Effector memory CD8-positive, alpha-beta T cell (primary cell): ENCODE results near the gene FITM2.

Experiments
- ATAC-seq: fragments of 150-1000 bp; cut with Tn5 transposase; replicated peaks from 2 replicates; pipeline ENCODE4 v1.10.0; 2021; ENCODE audit warnings: mild to moderate bottlenecking, moderate library complexity
- DNase-seq, 3 experiments: peaks; one replicate each; pipeline ENCODE4 v3.0.0; 2021
- H3K27ac Mint-ChIP-seq, 2 donors: one replicate each; pipeline ENCODE4 v1.8.0; 2022; ENCODE audit warnings: mild to moderate bottlenecking in 2 of 2, mixed read lengths in 2 of 2, moderate library complexity in 2 of 2
- H3K27me3 Mint-ChIP-seq, 2 donors: one replicate each; pipeline ENCODE4 v1.8.0; 2022; ENCODE audit warnings: mixed read lengths in 2 of 2
- H3K36me3 Mint-ChIP-seq: one replicate; pipeline ENCODE4 v1.8.0; 2022; ENCODE audit warnings: mild to moderate bottlenecking, moderate library complexity, mixed read lengths; ENCODE audit not compliant: insufficient read depth
- H3K4me1 Mint-ChIP-seq, 2 donors: one replicate each; pipeline ENCODE4 v1.8.0; 2022; ENCODE audit warnings: low read depth in 2 of 2, mixed read lengths in 2 of 2
- H3K4me3 Mint-ChIP-seq, 2 donors: one replicate each; pipeline ENCODE4 v1.8.0; 2022; ENCODE audit warnings: mild to moderate bottlenecking in 2 of 2, mixed read lengths in 2 of 2, moderate library complexity in 2 of 2
- H3K9me3 Mint-ChIP-seq, 2 donors: one replicate each; pipeline ENCODE4 v1.8.0; 2022; ENCODE audit warnings: mixed read lengths in 2 of 2

FITM2 gene

DNA sequence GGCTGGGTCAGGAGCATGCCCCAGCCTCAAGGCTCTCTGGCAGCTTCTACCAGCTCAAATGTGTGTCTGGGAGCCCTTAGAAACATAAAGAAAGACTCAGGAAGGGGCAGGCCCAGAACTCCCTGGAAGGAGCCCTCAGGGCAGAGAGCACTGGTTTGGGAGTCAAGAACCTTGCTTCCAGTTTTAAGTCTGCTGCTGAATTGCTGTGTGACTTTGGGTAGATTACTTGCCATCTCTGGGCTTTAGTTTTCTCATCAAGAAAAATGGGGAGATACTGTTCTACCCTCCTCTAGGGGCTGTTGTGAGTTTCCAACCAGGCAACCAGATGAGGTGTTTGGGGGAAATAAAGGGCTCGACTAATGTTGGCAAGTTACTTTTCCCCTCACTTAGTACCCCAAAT, 55.1 kb downstream of the FITM2 start:
- Mint-ChIP-seq H3K27me3 (peaks cover 0 to 4% of the 10 kb centered on the region in 2 donors), H3K4me3 (no peak overlapping the region), H3K4me1 (peaks cover 0 to 5% of the 10 kb centered on the region in 2 donors), H3K9me3 (no peaks in the 10 kb centered on the region), H3K27ac (no peak overlapping the region), H3K36me3 (no peaks in the 10 kb centered on the region)
- ATAC-seq, result no peak
- no peak for DNase-seq

DNA sequence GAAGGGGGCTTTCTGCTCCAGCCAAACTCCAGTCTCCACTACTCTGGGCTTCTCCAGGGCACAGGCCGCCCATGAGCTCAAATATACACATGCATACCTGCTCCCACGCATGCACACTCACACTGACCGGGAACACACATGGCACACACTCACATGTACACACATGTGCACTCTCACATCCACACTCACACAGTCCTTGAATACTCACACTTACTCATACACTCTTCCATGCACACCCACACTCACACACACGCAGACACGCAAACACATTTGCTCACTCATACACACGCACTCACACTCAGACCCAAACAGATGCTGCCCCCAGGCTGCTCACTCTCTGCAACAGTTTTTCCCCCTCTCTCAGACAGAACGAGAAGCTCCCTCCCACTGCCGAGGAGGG, 56.9 kb downstream of the FITM2 start:
- DNase-seq (no peak), ATAC-seq (no peak)
- Mint-ChIP-seq H3K9me3 (no peaks in the 10 kb centered on the region), H3K27me3 (peaks cover 6% of the 10 kb centered on the region in 2 donors), H3K4me3 (no peak overlapping the region), H3K4me1 (no peaks in the 10 kb centered on the region), H3K36me3 (no peaks in the 10 kb centered on the region), H3K27ac (no peak overlapping the region)

DNA sequence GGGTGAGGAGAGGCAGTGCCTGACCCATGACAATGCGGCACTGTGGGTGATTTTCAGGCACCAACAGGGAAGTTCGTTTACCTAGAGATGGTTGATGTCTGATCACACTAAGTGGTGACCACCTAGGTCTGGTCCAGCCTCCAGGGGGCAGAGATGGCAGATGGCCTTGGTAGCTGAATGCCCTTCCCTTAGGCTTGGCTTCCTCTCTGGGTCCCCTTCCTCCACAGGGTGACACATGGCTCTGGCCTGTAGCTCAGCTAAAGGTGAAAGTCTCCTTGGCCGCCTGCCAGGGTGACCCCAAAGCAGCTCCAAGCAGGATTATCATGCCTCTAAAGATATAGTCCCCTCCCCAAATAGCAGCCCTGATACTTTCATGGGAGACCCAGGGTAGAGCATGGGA, 57.5 kb downstream of the FITM2 start:
- Mint-ChIP-seq H3K27me3 (peaks cover 10 to 11% of the 10 kb centered on the region in 2 donors), H3K4me1 (no peaks in the 10 kb centered on the region), H3K36me3 (no peaks in the 10 kb centered on the region), H3K9me3 (no peaks in the 10 kb centered on the region), H3K4me3 (no peak overlapping the region), H3K27ac (no peak overlapping the region)
- no peak for ATAC-seq
- no peak for DNase-seq
